ENCODE measurements around the gene RYR2.
"Not testable (repeated sequence)": the region's sequence is repeated elsewhere in the genome, so short reads cannot be mapped to it uniquely, and the experiment has no call there.

Gene RYR2

DNA sequence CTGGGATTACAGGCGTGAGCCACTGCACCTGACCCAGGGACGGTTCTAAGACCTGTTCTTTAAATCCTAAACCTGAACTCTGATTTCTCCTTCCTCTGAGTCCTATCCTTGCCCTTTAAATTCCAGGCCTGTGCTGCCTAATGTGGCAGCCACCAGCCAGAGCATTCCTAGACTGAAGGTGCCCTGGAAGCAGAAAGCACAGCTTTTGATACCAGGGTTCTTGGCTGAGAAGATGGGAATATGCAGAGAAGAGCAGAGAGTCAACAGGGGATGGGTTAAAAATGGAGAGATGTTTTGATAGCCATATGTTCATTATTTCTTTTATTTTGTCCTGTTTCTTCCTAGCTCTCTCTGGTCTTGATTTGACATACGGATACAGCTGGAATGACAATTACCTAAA is 49.7 kb downstream of the RYR2 start:
- DNase-seq = no peak

DNA sequence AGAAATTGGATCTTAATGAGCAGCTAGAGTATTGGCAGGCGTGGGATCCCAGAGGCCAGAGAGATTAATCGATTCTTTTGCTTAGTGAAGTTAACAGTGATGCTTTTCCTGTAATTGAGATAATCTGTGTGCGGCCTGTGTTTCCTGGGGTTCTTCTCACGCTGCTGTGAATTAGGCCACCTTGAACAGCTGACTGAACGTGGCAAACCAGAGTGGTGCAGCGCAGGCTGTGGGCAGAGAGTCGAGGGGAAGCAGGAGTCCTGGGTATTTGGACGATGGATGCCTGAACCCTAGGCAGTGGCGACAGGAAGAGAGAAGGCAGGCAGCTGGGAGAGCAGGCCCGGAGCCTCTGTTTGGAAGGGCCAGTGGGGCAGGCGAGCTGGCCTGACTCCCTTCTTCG is 51.7 kb downstream of the RYR2 start:
- DNase-seq = no peak

DNA sequence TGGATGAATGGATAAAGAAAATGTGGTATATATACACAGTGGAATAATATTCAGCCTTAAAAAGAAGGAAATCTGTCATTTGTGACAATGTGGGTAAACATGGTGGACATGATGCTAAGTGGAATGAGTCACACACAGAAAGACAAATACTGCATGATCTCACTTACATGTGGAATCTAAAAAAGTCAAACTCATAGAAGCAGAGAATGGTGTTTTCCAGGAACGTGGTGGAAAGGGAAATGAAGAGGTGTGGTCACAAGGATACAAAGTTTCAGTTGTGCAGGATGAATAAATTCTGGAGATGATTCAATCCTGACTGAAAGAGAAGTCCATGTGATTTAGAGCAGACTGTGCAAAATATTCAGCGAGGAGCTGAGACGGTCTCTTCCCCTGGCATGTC is 56.6 kb downstream of the RYR2 start:
- no peak for DNase-seq

DNA sequence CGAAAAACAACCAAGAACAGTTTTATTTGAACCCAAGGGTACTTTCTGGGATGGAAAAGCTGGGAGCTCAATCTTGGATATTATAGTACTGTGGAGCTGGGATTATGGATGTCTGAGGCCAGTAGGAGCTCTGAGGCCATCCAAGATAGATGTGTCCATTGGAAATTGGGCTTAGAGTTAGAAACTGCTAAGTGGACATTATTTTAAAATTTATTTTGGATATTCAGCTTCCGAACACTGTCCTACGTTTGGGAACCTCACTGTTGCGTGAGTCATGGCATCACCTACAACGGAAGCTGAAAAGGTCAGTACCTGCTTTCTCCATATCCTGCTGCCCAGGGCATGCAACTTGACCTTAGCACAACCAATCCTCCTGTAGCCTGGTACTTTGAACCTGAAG is 61.0 kb downstream of the RYR2 start:
- no peak for DNase-seq

DNA sequence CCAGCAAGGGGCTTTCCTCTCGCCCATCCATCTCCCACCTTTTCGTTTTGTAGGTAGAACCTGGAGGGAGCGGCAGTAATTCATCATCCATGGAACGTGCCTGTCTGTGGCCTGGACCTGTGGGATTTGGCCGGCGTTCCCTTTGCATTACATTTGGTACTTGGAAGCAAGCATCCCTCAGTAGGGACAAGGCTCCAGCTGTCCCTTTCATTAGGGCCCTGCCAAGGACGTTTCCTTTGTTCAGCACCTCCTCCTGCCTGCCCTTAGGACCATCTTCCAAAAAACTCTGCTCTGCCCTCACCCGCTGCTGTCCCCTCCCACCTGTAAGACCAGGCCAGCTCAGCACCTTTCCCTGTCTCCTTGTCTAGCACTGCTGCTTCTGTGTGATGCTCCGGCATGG is 62.1 kb downstream of the RYR2 start:
- no peak for DNase-seq

DNA sequence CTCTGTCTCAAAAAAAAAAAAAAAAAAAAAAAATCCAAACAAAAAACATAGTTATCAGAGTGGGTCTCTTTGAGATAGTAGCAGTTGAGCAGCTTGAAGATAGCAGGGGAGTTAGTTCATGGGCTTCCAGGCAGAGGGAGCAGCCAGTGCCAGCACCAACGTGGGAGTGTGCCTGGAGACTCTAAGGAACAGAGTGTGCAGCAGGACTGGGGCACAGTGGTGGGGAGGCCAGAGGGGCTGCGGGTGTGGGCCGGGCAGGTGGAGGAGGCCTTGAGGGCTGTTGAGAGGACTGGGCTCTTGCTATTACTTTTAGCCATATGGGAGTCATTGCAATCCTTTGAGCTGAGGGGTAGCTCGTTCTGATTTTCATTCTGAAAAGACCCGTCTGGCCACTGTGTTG is 63.8 kb downstream of the RYR2 start:
- no peak for DNase-seq

DNA sequence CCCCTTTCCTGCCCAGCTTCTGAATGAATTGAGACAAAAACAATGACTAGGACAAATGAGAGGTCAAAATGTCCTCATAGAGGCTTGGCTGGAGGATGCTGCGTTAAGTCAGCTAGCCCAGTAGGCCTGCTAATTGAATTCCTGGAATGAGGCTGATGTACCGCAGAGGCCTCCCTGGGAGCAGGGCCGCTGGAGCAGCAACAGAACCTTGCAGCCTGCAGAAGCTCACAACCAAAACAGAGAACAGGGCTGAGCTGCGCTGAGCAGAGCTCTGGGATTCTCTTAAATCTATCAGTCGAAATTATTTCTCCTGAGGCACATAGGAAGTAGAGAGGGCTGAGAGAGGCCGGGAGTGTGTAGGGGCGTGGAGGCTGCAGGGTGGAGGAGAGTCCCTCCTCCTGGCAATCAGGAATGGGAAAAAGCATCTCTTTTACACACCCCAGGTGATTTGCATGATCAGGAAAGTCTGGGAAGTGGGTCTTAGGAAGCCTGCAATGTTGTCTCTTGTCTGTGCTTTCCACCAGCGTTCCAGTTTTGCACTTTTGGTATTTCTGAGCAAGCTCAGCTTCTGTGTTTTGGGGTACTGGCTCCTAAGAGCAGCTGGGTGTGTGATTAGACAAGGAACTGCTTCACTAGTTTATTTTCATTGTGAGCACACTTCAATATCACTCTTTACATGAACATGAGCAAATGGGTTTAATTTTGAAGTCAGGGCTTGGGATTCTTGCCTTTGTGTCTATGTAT is 66.5 kb downstream of the RYR2 start:
- DNase-seq = no peak

DNA sequence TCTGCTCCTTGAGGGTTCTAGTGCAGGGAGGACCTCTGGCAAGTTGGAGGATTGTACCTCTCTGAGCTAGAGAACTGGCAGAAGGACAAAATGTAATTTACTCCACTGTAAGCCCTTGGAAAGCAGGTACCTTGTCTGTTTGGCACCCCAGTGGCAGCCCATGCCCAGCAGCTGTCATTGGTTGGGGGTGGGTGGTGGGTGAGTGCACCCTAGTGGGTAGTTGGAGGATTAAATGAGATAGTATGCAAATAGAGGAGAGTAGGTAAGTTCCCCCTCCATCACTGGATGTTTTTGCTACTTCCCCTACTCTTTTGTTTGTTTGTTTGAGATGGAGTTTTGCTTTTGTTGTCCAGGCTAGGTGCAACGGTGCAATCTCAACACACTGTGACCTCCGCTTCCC is 69.8 kb downstream of the RYR2 start:
- no peak for DNase-seq

DNA sequence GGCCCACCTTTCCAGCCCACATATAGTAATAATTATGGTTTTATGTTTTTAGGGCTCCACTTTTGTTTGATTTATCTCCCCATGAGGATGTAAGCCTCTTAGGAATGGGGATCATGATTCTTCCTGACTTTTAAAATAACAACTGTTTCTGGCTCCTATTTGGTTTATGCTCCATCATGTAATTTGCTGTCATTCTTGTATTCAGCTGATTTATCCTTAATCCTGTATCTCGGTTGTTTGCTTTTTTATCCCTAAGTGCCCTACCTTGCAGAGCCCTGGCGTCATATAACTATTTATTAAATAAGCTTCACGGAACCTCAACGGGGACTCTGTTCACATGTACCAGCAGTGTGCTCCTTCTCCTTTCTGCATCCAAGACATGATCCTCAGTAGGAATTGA is 70.7 kb downstream of the RYR2 start:
- no peak for DNase-seq

DNA sequence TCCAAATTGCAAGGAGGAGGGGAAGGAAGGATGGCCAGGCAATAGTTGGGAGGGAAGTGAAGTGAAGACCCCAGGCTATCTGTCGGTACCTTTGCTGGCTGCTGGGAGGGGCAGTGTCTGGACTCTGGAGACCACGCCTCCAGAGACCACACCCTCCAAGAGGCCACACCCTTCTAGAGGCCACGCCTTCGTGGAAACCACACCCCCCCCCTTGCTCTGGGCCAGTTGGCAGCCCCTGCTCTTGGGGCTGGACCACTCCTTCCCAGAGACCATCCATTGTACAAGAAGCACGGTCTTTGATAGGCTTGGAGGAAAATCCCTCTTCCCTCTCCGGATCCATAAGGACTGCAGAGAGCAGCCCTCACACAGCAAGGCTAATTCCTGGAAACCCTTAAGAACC is 73.1 kb downstream of the RYR2 start:
- no peak for DNase-seq

DNA sequence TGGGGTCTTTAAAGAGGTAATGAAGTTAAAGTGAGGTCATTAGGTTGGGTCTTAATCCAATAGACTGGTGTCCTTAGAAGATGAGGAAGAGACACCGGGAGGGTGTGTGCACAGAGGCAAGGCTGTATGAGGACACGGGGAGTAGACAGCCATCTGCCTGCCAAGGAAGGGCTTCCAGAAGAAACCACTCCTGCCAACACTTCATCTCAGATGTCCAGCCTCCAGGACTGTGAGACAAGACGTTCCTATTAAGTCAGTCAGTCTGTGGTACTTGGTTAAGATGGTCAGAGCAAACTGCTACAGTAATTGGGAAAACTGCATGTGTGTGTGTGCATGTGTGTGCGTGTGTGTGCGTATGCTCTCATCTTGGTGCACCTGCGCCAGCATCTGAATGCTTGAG is 77.1 kb downstream of the RYR2 start:
- DNase-seq = no peak

DNA sequence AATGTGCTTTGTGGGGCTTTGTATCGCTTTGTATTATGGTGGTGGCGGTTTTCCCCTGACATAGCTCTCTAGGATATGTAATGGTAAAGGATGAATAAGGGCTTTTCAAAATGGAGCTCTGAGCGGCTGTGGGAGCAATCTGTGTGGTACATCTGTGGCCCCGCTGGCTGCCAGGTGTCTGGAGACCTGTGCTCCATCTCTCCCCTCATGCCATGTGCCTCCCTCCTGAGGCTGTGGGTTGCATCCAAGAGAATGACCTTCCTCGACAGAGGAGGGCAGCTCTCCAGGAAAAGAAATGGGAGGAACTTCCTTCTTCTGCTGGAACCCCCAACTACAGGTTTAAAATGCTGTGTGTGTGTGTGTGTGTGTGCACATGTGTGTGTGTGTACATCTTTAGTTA is 78.7 kb downstream of the RYR2 start:
- no peak for DNase-seq

DNA sequence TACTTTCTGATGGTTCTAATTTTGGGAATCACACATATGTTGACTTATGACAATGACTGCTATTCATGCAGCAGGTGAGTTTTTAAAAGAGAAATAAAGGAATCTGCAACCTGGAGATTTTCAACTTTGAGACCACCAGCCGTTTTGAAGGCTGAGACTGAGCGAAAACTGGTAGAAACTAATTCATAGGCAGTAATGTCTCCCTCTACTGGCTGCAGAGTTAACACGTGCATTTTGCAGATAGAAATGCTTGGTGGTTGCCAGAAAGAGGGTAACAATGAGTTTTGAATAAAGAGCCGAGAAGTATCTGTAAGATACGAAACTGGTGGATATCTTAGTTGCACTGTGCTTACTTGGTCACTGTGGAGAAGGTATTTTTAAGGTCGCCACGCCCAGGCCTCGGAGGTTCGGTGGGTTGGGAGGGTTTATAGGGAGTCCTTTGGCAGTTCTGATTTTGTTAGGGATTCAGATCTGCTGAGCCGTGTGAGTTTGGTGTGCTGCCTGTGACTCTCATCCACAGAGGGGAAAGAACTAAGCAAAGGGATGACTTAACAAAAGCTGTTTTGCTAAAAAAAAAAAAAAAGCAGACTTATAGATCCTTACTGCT is 83.0 kb downstream of the RYR2 start:
- no peak for DNase-seq

DNA sequence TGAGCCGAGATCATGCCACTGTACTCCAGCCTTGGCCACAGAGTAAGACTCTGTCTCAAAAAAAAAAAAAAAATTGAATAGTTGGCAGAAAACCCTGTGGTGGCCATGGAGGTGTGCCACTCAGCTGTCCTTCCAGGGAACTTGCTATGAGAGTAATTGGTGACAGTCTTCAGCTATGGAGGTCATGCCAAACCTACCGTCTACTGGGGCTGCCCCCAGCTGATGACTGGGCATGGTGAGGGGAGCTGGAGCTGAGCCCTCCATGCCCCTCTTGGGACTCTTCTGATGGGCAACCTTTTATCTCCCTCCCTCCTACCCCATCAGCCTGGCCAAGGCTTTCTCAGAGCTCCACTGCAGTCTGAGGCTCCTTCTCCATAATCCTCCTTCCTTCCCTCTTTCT is 84.2 kb downstream of the RYR2 start:
- no peak for DNase-seq

DNA sequence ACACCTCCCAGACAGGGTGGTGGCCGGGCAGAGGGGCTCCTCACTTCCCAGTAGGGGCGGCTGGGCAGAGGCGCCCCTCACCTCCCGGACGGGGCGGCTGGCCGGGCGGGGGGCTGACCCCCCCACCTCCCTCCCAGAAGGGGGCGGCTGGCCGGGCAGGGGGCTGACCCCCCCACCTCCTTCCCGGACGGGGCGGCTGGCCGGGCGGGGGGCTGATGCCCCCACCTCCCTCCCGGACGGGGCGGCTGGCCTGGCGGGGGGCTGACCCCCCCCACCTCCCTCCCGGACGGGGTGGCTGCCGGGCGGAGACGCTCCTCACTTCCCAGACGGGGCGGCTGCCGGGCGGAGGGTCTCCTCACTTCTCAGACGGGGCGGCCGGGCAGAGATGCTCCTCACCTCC is 85.3 kb downstream of the RYR2 start:
- not testable (repeated sequence) for DNase-seq

DNA sequence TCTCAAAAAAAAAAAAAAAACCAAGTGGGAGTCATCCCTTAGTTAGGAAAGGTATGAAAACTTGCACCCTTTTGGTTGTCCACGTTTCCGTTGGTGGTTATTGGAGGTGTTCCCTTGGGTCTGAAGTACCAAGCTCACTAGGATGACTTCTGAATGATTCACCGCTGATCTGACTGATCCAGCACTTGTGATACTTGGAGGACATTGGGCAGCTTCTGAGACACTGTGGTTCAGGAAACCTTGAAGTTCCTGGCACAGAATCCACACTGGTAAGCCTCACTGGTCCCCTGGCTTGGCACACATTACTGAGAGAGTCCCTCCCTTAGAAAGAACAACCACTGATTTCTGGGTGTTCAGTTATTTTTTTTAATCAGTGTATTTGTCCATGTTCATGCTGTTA is 91.9 kb downstream of the RYR2 start:
- DNase-seq = no peak

DNA sequence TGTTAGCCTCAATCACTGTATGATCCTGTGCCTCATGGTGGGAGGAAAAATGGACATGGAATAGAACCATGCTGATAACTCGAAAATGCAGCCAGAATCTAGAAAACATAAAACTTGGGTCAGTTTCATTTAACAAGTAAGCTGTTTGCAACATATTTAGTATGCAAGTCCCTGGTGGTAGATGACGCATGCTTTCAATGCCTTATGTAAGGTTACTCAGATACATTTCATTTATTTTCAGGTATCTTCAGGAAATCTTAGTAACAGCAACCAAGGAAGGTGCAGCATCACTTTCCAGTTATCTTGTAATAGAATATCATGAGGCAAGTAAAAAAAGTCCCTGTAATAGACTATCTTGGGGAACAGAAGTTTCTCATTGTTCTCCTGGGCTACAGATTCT is 92.9 kb downstream of the RYR2 start:
- DNase-seq = no peak

DNA sequence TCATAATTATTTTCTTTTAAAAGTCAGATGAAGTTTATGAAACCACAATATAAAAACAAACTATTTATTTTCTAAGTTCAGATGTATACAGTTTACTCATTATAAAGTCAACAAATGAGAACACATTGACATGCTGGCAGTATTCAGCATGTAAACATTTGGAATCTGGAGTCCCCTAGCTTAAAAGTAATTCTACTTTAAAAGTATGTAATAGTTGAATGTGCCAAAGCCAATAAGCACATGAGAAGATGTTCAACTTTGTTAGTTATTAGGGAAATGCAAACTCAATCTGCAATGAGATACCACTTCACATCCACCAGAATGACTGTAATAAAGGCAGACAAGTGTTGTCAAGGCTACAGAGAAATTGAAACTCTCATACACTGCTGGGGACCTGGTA is 96.6 kb downstream of the RYR2 start:
- no peak for DNase-seq

DNA sequence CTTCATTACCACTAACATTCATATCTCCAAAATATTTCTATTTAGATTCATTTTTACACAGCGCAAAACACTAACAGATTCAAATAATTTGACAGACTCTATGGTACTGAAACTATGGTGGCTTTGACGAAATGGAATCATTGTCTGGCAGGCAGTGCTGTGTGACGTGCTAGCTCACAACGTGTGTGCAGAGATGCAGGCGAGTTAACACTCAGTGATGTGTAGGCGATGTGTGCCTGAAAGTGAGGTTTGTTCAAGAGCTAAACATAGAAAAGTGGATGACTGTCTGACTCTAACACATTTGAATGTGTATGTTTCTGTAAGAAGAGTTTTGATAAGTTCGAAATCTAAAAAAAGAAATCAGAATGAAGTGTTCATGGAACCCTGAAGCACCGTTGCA is 97.7 kb downstream of the RYR2 start:
- DNase-seq = no peak

DNA sequence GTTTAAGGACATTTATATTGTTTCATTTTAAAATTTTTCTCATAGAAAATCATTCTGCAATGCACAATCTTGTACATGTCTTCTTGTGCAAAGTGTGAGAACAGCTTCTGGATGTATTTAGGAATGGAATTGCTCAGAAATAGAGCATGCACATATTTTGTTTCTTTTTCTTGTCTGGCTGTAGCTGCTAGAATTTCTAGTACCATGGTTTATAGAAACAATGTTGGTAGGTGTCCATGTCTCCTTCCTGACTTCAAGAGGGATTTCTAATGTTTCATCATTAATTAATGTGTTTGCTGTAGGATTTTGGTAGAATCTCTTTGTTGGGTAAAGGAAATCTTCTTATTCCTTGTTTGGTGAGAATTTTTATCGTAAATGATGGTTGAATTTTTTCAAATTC is 99.0 kb downstream of the RYR2 start:
- DNase-seq = no peak

DNA sequence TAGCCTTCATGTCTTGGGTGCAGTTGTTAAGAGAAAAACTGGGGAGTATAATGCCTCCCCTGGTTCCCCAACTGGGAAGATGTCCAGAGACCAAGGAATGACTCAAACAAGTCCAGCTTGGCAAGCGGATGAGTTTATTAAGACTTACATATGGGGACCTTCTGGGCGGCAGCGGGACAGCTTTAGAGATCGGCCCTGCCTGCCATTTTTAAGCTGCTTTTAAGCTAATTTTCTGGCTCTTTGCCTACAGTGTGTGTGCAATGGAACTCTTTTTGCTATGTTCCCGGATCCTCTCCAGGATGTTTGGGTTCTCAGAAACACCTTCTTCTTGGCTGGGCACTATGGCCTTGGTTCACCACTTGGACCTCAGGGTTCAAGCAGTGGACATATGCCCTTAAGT is 99.5 kb downstream of the RYR2 start:
- DNase-seq = no peak

DNA sequence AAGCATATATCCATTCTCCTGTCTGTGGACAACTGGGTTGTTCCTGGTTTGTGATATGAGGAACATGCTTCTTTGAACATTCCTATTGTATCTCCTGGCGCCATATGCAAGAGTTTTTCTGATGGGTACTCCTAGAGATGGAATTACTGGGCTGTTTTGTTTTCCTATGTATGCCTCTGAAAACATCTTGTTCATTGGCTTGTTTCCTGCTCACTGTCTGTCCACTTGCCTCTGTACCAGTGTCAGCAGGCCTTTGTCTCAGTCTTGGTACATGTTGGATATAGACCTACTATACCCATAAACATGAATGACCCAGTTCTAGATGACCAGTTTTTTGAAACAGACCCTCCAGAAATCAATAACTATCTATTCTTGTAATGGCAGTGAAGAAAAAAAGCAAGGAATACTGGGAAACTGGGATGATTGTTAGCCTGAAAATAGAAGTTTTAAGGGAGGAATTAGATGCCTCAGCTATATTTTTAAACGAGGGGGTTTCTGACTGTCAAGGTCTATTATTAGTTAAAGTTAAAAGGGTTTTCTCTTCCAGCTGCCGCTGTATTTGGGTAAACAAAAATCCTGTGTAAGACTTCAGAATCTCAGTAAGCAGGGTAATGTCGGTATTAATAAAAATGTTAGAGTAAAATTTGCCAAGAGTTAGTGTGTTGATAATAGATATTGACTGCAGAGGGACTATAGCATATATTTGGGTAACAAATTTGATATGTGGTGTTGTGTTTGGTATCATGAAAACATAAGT is 103.6 kb downstream of the RYR2 start:
- no peak for DNase-seq

DNA sequence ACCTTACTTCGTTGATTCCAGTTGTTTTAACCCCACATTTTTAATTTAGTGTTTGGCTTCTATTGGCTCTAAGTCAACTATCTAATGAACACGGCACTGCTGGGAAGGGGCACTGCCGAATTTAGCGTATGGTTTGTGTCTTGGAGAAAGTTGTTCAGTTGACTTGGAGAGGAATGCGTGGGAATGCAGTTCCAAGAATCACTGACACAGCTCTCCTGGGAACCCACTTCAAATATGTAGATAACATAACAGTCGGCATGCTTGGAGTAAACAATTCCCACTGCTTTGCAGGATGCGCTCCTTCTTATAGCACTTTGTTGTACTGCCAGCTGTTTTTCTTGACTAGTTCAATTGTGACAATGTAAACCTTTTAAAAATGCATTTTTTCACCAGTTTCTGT is 104.3 kb downstream of the RYR2 start:
- no peak for DNase-seq

DNA sequence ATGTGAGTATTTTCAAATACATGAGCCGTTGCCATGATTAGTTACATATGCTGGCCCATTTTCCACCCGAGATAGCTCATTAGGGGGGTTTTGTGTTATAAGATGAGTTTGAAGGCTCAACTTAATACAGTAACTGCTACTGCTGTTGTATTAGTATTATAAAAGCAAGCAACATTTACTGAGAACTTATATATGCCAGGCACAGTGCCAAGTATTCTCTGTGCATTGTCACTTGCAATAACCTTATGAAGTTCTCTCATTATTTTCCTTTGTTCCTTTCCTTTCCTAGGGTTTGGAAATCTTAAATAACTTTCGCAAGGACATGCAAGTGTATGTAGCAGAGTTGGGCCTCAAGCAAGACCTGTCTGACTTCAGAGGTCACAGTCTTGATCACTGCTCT is 107.9 kb downstream of the RYR2 start:
- no peak for DNase-seq

DNA sequence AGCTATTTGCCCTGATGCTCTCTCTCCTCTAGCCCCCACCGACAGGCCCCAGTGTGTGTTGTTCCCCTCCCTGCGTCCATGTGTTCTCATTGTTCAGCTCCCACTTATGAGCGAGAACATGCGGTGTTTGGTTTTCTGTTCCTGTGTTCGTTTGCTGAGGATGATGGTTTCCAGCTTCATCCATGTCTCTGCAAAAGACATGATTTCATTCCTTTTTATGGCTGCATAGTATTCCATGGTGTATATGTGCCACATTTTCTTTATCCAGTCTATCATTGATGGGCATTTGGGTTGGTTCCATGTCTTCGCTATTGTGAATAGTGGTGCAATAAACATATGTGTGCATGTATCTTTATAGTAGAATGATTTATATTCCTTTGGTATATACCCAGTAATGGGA is 110.0 kb downstream of the RYR2 start:
- not testable (repeated sequence) for DNase-seq
